Retinal pigment epithelial cell (primary cell): ENCODE data around the gene CEBPG.

Source experiments
- DNase-seq: peaks from one replicate; pipeline ENCODE4 v3.0.0-alpha.2; 2010; ENCODE audit warnings: low read depth
- H3K4me3 ChIP-seq: 2 replicates; pipeline ENCODE4 v1.5.1; 2011; ENCODE audit warnings: mild to moderate bottlenecking, low read length, control low read depth, moderate library complexity
- CTCF ChIP-seq: conservative IDR thresholded peaks from 2 replicates; pipeline ENCODE4 v1.5.1; 2011; ENCODE audit warnings: low read depth, low read length, control low read depth, inconsistent platforms

CEBPG gene

DNA sequence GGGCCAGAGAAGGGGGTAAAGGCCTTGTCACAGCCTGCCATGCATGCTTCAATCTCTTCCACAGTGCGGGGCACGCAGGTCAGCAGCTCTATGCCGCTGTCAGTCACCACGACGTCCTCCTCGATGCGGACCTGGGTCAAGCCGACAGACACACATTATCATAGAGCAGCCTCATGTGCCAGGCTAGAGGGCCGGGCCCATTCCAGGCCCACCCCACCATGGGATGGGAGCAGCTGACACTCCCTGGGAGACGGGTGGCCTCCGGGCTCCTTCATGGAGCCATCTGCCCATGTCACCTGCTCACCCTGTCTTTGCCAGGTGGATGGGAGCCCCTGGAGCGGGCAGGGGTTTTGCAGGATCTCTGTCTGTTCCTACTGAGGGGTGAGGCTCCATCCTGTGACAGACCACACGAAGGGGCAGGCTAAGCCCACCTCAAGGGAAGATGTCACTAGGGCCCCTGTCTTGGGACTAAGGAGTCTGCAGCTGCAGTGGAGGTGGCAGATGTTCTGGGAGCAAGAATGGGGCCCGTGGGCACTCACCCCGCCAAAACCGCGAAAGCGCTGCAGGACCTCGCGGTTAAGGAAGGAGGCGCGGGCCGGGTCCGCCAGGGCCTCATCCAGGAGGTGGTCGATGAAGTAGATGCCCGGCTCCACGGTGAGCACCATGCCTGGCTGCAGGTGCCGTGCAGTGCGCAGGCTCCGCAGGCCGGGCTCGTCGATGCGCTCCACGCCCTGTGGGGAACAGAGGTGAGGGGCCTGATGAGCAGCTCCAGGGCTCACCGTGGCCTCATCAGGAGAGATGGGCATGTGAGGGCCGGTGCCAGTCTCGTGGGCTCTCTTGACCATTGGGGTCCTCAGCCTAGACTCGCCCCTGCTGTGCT lies 14.1 kb downstream of the CEBPG start:
- DNase-seq = no peak
- H3K4me3 ChIP-seq = no peak overlapping the region
- no peak for TF ChIP-seq CTCF

GRCh38 chr19:33388231-33388724 lies 14.8 kb downstream of the CEBPG start:
- H3K4me3 ChIP-seq = no peak overlapping the region
- TF ChIP-seq CTCF = no peak
- DNase-seq = no peak

GRCh38 chr19:33388725-33389420 lies 15.4 kb downstream of the CEBPG start:
- no peak overlapping the region for H3K4me3 ChIP-seq
- no peak for DNase-seq
- no peak for TF ChIP-seq CTCF

DNA sequence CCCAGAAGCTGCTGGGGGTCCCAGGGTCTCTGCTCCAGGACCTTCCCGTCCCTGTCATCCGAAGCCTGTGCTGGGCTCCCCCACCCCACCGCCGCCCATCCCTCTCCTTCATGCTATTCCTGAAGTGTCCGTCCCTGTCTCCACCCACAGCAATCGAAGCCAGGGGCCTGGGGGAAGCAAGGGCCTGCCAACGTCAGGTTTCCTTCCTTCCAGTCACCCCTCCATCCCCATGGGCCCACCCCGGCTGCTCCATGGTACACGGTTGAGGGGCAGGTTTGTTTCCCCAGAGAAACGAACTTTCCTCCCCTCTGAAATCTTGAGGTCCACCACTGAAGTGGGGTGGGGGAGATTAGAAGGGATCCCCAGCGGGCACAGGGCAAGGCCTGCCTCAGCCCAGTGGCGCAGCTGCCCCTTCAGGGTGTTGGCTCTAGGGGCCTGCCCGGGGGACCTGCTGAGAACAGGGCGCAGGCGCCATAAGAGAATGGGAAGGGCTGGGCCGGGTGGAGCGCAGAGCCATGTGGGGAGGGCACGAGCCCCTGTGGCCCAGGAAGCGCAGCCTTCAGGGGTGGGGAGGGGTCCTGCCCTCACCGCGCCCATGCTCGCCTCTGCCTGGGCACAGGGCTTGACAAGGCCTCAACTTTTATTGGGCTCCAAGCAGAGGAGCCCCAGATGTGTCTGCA lies 16.1 kb downstream of the CEBPG start:
- no peak overlapping the region for H3K4me3 ChIP-seq
- no peak for DNase-seq
- TF ChIP-seq CTCF = no peak

- H3K4me3 ChIP-seq = no peak overlapping the region
- no peak for DNase-seq
- TF ChIP-seq CTCF = no peak
Observed at GRCh38 chr19:33390101-33390907, 16.8 kb downstream of the CEBPG start.

DNA sequence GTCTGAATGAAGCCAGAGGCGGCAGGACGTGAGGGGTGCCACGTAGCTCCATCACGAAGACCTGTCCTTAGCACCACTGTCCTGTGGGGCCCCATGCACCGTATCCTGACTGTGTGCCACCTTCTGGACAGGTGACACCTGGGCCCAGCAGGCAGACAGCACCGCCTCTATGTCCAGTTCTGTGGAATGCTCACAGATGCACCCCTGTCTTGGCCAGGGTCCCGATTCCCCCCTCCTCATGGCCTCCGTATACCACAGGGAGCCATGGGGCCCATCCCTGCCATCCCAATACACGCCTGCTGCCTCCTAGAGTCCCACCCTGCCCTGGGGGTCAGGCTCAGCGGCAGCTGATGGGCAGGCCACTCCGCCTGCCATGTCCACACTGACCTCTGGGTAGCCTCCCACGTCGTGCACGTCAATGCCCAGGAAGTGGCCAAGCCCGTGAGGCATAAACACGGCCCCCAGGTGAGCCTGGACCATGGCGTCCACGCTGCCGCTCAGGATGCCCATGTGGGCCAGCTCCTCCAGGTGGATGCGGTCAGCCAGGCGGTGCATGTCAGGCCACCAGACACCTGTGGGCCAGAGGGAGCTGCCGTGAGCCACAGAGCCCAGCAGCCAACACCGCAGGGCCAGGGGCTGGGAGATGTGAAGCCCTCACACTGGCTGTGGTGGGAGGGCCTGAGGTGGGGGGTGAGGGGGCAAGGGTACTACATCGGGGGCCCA lies 17.6 kb downstream of the CEBPG start:
- no peak for TF ChIP-seq CTCF
- no peak for DNase-seq
- H3K4me3 ChIP-seq = no peak overlapping the region
